PFSK-1 (cell line): ENCODE measurements around the gene OR1Q1.

ENCODE experiments used
- FOXP2 ChIP-seq: optimal IDR thresholded peaks from 2 replicates; pipeline ENCODE3; 2011; ENCODE audit warnings: borderline replicate concordance, control low read depth, inconsistent platforms; ENCODE audit not compliant: insufficient read depth; ENCODE audit errors: extremely low read length, extremely low read depth
- POLR2AphosphoS5 ChIP-seq: IDR thresholded peaks from 2 replicates; pipeline ENCODE4 v1.6.1; 2012; ENCODE audit warnings: low read depth, mild to moderate bottlenecking, control low read depth, low read length, moderate library complexity
- SIN3A ChIP-seq: IDR thresholded peaks from 2 replicates; pipeline ENCODE4 v1.6.1; 2012; ENCODE audit warnings: mild to moderate bottlenecking, low read length, moderate library complexity, borderline replicate concordance; ENCODE audit not compliant: insufficient read depth
- TAF1 ChIP-seq: IDR thresholded peaks from 2 replicates; pipeline ENCODE4 v1.6.1; 2012; ENCODE audit warnings: low read length, control low read depth, borderline replicate concordance; ENCODE audit not compliant: insufficient read depth
- TF ChIP-seq, protein P1 (sequence below), 2 experiments: IDR thresholded peaks; 2 replicates each; pipeline versions ENCODE4 v1.6.1 to v1.8.0; 2011 to 2012; ENCODE audit warnings: low read depth in 2 of 2, low read length in 2 of 2, control low read depth in 1 of 2, inconsistent platforms in 1 of 2, mild to moderate bottlenecking in 1 of 2, moderate library complexity in 1 of 2; ENCODE audit not compliant: insufficient read depth in 1 of 2

OR1Q1 gene

DNA sequence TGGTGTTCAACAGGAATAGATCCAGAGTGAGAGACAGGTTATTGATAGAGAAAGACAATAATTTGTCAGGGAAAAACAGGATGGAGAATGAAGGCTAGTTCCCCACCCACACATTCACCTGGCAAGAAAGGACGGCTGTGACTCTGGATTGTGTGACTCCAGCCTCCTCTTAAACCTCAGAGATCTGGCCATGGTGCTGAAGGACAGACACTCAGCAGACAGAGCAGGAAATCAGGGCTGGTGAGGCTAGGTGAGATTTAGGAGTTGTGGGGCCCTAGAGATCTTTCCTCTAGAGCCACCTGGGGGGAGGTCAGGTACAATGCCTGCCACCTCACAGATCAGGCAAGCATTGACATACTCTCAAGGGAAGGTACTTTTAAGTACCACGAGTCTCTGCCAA, 27.7 kb downstream of the OR1Q1 start:
- TF ChIP-seq POLR2AphosphoS5: no peak
- TF ChIP-seq, protein P1, sequence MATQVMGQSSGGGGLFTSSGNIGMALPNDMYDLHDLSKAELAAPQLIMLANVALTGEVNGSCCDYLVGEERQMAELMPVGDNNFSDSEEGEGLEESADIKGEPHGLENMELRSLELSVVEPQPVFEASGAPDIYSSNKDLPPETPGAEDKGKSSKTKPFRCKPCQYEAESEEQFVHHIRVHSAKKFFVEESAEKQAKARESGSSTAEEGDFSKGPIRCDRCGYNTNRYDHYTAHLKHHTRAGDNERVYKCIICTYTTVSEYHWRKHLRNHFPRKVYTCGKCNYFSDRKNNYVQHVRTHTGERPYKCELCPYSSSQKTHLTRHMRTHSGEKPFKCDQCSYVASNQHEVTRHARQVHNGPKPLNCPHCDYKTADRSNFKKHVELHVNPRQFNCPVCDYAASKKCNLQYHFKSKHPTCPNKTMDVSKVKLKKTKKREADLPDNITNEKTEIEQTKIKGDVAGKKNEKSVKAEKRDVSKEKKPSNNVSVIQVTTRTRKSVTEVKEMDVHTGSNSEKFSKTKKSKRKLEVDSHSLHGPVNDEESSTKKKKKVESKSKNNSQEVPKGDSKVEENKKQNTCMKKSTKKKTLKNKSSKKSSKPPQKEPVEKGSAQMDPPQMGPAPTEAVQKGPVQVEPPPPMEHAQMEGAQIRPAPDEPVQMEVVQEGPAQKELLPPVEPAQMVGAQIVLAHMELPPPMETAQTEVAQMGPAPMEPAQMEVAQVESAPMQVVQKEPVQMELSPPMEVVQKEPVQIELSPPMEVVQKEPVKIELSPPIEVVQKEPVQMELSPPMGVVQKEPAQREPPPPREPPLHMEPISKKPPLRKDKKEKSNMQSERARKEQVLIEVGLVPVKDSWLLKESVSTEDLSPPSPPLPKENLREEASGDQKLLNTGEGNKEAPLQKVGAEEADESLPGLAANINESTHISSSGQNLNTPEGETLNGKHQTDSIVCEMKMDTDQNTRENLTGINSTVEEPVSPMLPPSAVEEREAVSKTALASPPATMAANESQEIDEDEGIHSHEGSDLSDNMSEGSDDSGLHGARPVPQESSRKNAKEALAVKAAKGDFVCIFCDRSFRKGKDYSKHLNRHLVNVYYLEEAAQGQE (IDR thresholded peaks at IDR 0.05; ENCODE audit: insufficient read depth in 1 of 2, low read depth in 2 of 2, low read length in 2 of 2): peak; percentile 83 to 93

DNA sequence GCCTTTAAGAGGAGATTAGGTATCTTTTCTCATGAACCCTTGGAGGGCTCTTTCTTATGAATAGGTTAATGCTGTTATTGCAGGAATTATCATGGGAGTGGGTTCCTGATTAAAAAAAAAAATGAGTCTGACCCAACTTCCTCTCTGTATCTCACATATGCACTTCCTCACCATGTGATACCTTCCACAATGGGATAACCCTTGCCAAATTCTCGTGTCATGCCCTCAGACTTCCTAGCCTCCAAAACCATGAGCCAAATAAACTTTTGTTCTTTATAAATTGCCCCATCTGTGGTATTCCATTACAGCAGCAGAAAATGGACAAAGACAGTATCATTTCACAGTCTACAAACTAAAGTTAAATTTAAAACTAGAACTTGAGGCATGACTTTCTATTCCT, 41.8 kb downstream of the OR1Q1 start:
- TF ChIP-seq TAF1 (no peak), FOXP2 (no peak), POLR2AphosphoS5 (no peak), SIN3A (no peak)
- TF ChIP-seq, protein P1 (IDR thresholded peaks at IDR 0.05; ENCODE audit: insufficient read depth in 1 of 2, low read depth in 2 of 2, low read length in 2 of 2): no peak

DNA sequence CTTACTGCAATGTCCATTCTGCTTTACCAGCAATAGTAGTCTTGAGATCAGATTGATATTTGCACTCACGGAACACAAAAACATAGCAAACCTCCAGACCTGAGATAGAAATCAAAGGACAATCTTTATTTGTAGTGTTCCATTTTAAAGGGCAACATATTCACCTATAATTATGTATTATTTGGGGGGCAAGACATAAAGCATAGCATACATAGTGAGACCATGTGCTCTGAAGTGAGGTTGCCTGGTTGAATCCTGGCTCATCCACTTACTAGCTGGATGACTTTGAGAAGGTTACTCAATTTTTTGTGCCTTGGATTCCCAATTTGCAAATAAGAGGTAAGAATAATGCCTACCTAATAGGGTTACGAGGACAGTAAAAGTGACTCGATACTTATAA, 43.0 kb downstream of the OR1Q1 start, which contains the start of gene OR1B1:
TSS of gene OR1B1 (minus strand) at position 101 of the 400 bp plus-strand sequence.
- TF ChIP-seq TAF1: no peak
- TF ChIP-seq, protein P1 (IDR thresholded peaks at IDR 0.05; ENCODE audit: insufficient read depth in 1 of 2, low read depth in 2 of 2, low read length in 2 of 2): no peak
- TF ChIP-seq FOXP2: no peak
- no peak for TF ChIP-seq SIN3A
- no peak for TF ChIP-seq POLR2AphosphoS5

DNA sequence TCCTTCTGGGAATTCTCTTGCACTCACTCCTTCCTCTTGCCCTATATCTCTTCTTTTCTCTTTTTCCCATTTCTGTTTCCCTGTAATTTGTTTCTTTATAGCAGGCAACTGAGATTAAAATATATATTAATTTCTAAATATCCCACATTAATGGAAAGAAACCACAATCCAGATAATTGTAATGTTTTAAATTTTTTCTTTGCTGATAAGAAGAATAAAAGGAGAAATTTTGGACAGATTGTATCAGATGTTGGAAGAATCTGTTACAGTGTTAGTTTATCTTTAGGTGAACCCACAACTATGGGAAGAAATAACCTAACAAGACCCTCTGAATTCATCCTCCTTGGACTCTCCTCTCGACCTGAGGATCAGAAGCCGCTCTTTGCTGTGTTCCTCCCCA, 46.9 kb downstream of the OR1Q1 start, which contains the start of gene OR1L1:
TSS of gene OR1L1 (plus strand) at position 301 of the 400 bp plus-strand sequence. CDS start at position 301, 0 bp downstream.
- no peak for TF ChIP-seq FOXP2
- TF ChIP-seq, protein P1 (IDR thresholded peaks at IDR 0.05; ENCODE audit: insufficient read depth in 1 of 2, low read depth in 2 of 2, low read length in 2 of 2): no peak
- no peak for TF ChIP-seq POLR2AphosphoS5
- TF ChIP-seq SIN3A: no peak
- no peak for TF ChIP-seq TAF1
